ENCODE data around the gene TLCD3B.
"Not testable (repeated sequence)": the region's sequence is repeated elsewhere in the genome, so short reads cannot be mapped to it uniquely, and the experiment has no call there.

The TLCD3B gene

GRCh38 chr16:30025156-30025555 is 5.9 kb downstream of the TLCD3B start:
- no peak for DNase-seq

GRCh38 chr16:30024451-30024850 is 6.6 kb downstream of the TLCD3B start:
- no peak for DNase-seq

DNA sequence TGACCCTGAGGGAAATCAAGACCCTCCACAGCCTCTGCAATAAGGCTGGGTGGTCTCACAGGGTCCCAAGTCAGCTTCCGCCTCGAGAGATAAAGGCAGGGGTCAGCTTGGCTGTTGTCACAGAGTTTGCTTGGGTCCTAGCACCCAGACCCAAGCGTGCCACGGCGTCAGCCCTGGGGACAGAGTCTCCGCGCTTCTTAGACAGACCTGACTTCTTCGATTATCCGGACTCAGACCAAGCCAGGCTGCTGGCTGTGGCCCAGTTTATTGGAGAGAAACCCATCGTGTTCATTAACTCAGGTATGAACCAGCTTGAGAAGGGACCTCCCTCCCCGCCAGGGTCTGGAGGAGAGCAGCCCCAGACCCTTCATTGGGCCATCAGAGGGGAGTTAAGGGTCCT is 7.5 kb downstream of the TLCD3B start:
- DNase-seq: no peak

DNA sequence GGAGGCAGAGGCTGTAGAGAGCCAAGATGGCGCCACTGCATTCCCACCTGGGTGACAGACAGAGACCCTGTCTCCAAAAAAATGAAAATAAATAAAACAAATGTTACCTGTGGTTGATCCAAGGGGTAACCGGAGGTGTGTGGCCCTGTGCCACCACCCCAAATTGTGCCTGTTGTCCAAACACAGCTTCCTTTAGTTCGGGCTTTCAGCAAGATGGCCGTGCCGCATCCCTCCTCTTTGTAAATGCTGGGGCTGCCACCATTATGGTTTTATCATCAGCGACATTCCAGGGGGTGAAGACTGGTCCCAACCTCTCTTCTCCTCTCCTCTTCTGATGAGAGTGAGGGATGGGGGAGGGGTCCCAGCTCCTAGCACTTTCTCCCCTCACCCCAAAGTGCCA is 8.2 kb downstream of the TLCD3B start, which contains the start of gene C16orf92:
C16orf92 (plus strand) TSS at position 312 of the 400 bp plus-strand sequence. CDS start 143 bp downstream, outside the sequence.
- no peak for DNase-seq

- DNase-seq: no peak
Measured at GRCh38 chr16:30018731-30019158, 12.3 kb downstream of the TLCD3B start.

DNA sequence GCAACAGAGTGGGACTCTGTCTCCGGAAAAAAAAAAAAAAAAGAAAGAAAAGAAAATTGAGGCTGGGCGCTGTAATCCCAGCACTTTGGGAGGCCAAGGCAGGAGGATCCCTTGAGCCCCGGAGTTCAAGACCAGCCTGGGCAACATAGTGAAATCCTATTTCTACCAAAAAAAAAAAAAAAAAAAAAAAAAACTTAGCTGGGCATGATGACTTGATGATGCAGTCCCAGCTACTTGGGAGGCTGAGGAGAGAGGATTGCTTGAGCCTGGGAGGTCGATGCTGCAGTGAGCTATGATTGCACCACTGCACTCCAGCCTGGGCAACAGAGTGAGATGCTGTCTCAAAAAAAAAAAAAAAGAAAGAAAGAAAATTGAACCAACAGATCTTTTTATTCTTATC is 13.1 kb downstream of the TLCD3B start:
- not testable (repeated sequence) for DNase-seq

GRCh38 chr16:30017277-30017656 is 13.8 kb downstream of the TLCD3B start:
- no peak for DNase-seq

GRCh38 chr16:30016555-30017276 is 14.4 kb downstream of the TLCD3B start:
- no peak for DNase-seq

- not testable (repeated sequence) for DNase-seq
Measured at GRCh38 chr16:30015450-30015849, 15.6 kb downstream of the TLCD3B start.

DNA sequence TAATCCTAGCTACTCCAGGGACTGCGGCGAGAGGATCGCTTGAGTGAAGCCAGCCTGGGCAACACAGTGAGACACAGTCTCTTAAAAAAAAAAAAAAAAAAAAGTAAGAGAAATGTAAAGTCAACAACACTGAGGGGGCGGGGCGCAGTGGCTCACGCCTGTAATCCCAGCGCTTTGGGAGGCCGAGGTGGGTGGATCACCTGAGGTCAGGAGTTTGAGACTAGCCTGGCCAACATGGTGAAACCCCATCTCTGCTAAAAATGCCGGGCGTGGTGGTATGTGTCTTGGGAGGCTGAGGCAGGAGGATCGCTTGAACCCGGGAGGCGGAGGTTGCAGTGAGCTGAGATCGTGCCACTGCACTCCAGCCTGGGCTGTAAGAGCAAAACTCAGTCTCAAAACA is 18.5 kb downstream of the TLCD3B start:
- not testable (repeated sequence) for DNase-seq

DNA sequence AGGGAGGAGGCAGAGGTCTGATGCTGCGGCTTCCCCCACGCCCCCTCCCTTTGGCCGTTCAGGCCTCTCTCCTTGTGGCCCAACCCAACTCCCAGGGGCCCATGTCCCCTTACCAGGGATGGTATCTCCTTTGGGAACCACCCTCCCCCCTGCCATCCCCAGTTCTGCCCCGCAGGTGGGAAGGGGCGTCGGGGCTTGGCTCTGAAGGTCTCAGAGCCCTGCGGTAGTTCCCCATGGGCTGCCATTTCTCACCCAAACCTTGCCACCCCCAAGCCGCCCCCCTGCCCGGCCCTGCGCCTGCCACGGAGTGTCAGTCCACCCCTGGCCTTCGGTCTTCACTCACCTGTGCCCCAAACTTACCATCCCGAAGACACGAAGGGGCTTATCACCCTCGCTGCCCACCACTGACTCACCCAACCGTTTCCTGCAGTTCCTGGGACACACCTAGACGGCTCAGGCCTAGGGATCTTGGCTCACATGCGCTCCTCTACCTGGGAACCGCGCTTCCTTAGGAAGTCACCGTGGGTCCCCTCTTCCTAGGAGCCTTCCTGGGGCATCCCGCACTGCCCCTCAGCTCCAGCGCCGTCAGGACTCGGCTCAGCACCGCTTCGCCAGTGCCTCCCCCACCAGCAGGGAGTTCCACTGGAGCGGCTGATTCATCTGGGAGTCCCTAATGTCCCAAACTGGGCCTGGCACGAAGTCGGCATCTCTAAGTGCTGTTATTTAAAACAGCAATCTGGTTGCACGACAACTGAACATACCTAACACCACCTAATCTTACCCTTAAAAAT is 19.2 kb downstream of the TLCD3B start:
- no peak for DNase-seq

DNA sequence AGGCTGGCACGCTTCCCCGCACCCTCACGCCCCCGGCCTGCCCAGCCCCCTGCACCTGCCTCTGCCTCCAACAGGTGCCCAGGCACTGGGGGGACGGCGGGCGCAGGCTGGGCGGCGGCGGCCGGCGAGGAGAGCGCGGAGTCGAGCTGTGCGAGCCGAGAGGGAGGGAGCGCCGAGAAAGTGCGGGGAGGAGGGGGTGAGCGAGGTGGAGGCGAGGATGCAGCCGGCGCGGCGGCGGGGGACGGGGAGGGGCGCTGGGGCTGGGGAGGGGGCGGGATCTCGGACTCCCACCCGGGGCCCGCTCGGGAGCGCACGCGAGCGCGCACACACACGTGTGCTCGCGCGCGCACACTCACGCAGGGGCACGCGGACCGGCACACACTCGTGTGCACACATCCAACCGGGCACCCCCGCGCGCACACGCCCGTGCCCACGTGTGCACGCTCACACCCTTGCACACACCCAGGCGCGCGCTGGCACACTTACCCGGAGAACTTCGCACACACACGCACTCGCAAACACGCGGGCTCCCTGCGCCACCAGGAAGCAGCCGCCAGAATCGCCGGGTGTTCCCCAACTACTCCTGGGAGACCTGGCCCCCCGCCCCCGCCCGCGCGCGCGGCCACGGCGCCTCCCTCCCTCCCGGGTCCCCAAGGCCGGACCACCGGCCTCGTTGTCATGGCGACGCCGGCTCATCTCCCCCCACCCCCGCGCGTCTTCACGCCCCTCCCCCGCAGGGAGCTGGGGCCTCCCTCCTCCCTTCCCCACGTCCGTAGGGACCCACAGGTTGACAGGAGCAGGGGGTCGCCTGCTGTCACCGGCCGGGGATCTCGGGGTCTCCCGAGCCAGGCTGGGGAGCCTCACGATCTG is 20.0 kb downstream of the TLCD3B start, which contains the start of gene DOC2A:
DOC2A (minus strand) TSS at position 184 of the 870 bp plus-strand sequence. CDS start 805 bp downstream, outside the sequence.
- DNase-seq: peak in 1 of 2 experiments; percentile 28

- no peak for DNase-seq
Measured at GRCh38 chr16:30009990-30010843, 20.9 kb downstream of the TLCD3B start.

- no peak for DNase-seq
Measured at GRCh38 chr16:30009085-30009862, 21.8 kb downstream of the TLCD3B start.

GRCh38 chr16:30007378-30007895 is 23.6 kb downstream of the TLCD3B start:
- no peak for DNase-seq

DNA sequence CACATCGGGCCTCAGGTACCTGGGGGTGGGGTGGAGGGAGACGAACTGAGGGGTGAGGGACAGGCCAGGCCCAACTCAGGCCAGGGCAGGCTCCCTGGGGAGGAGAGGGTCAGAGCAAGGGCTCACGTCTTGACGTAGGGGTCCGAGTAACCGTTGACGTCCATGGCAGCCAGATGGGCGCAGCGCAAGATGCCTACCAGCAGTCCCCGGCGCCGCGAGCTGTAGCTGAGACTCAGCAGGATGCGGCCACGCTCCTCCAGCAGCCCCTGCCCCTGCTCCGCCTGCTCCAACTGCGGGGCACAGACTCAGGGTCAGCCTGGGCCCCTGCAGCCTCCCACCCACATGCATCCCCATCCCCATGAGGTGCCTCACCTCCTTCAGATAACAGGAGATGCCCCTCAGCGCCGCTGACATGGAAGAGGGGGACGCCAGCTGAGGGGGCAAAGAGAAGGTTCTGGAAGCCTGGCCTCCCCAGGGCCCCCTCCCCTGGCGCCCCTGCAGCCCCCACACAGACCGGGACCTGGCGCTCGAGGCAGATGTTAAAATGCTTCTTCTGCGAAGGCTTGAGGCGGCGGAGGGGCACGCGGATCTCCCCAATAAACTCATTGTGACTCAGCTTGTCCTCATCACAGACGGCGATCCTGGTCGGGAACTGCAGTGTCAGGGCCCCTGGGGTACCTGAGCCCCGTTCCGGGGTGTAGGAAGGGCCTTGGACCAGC is 24.3 kb downstream of the TLCD3B start:
- DNase-seq: no peak

- DNase-seq: no peak
Measured at GRCh38 chr16:30006095-30006473, 25.0 kb downstream of the TLCD3B start.

GRCh38 chr16:30005341-30006094 is 25.6 kb downstream of the TLCD3B start:
- peak in 1 of 2 experiments; percentile 23 for DNase-seq

DNA sequence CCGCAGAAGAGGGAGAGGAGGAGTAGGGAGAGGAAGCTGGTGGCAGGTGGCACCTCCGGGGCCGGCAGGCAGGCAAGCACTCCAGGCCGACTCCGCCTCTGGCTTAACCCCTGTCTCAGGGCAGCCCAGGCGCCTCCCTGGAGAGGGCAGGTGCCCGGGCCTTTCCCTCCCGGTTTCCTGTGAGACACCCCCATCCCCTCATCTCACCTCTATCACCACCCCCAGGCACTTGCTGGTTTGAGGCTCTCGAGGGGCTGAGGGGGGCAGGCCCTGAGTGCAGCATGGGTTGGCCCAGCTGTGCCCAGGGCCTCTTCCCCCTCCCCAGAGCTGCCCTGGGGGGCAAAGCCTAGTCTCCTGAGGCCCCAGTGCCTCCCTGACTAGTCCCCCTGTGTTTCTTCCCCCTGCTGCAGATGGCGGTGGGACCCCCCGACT is 26.2 kb downstream of the TLCD3B start:
- DNase-seq: no peak

All from NCI-H1930 (cell line).